GM18520 (cell line): ENCODE results near the gene TGFBR3L.
"Not testable (repeated sequence)": the region's sequence is repeated elsewhere in the genome, so short reads cannot be mapped to it uniquely, and the experiment has no call there.

Experiments used
- ATAC-seq: cut with Tn5 transposase; IDR thresholded peaks from one replicate; pipeline ENCODE4 v1.9.1; 2021; ENCODE audit not compliant: unreplicated experiment

Gene TGFBR3L

GRCh38 chr19:7926727-7927604 lies 12.3 kb downstream of the TGFBR3L start:
- ATAC-seq, result no peak

- no peak for ATAC-seq
Observed at GRCh38 chr19:7927605-7928333, 13.1 kb downstream of the TGFBR3L start.

- ATAC-seq, result no peak
Observed at GRCh38 chr19:7928334-7928706, 13.7 kb downstream of the TGFBR3L start.

GRCh38 chr19:7928741-7929701 lies 14.4 kb downstream of the TGFBR3L start:
- no peak for ATAC-seq

GRCh38 chr19:7930030-7930429 lies 15.4 kb downstream of the TGFBR3L start:
- not testable (repeated sequence) for ATAC-seq

- ATAC-seq, result no peak
Observed at GRCh38 chr19:7930765-7931164, 16.1 kb downstream of the TGFBR3L start.

- no peak for ATAC-seq
Observed at GRCh38 chr19:7931221-7932061, 16.8 kb downstream of the TGFBR3L start.

- ATAC-seq, result no peak
Observed at GRCh38 chr19:7932276-7932929, 17.8 kb downstream of the TGFBR3L start.

- ATAC-seq, result no peak
Observed at GRCh38 chr19:7932930-7933300, 18.3 kb downstream of the TGFBR3L start.

- no peak for ATAC-seq
Observed at GRCh38 chr19:7933411-7933810, 18.8 kb downstream of the TGFBR3L start.

GRCh38 chr19:7933828-7934725 lies 19.4 kb downstream of the TGFBR3L start:
- ATAC-seq, result no peak

- no peak for ATAC-seq
Observed at GRCh38 chr19:7934766-7935165, 20.1 kb downstream of the TGFBR3L start.

- ATAC-seq, result no peak
Observed at GRCh38 chr19:7940841-7941240, 26.2 kb downstream of the TGFBR3L start.

GRCh38 chr19:7941895-7942596 lies 27.4 kb downstream of the TGFBR3L start:
- ATAC-seq, result no peak

- ATAC-seq, result no peak
Observed at GRCh38 chr19:7942981-7943443, 28.4 kb downstream of the TGFBR3L start.

- peak; percentile 93 for ATAC-seq
Observed at GRCh38 chr19:7943444-7944176, 29.0 kb downstream of the TGFBR3L start, which contains the start of gene TIMM44. Gene TIMM44 (minus strand): TSS chr19:7943666. CDS start chr19:7943651, 15 bp downstream.

- ATAC-seq, result peak; percentile 15
Observed at GRCh38 chr19:7944177-7944761, 29.6 kb downstream of the TGFBR3L start.
